Panc1 (cell line): ENCODE measurements around the gene PDZD4. TPM values are rescaled to one million over a fixed set of nuclear protein-coding genes. Genes with fewer than 3 reads are reported as not detected.

Source experiments
- ATAC-seq: fragments of 200-7000 bp; cut with Tn5 transposase; 2 replicates; pipeline ENCODE4 v1.9.1; 2020; ENCODE audit warnings: mild to moderate bottlenecking, moderate library complexity
- BruUV-seq: library from RNA; stranded (reverse); fragments of 400-500 nt; replicated peaks from 2 replicates; lab custom pipeline; 2021; lab: Mats Ljungman, UMichigan
- CTCF ChIA-PET: fragments of 300-600 bp; sonication (Branson Sonifier 250); formaldehyde crosslinking; loops from one replicate; lab custom pipeline; 2022; ENCODE audit warnings: antibody characterized with exemption; lab: Charles Lee
- POLR2A ChIA-PET: fragments of 300-600 bp; sonication (Branson Sonifier 250); formaldehyde crosslinking; loops from one replicate; lab custom pipeline; 2022; ENCODE audit warnings: antibody characterized with exemption; lab: Charles Lee
- DNase-seq: peaks from one replicate; pipeline ENCODE4 v3.0.0-alpha.2; 2010; ENCODE audit warnings: low read depth, low spot score
- H3K27ac ChIP-seq: 2 replicates; pipeline ENCODE4 v1.5.1; 2011; ENCODE audit warnings: mild to moderate bottlenecking, low read length, inconsistent platforms
- H3K27me3 ChIP-seq: fragments of 200-500 bp; sonication (Bioruptor generic); 2 replicates; pipeline ENCODE4 v1.6.0; 2014; ENCODE audit warnings: low read length, inconsistent platforms; ENCODE audit not compliant: control insufficient read depth, insufficient read depth
- H3K36me3 ChIP-seq: fragments of 200-500 bp; sonication (Bioruptor generic); 2 replicates; pipeline ENCODE4 v1.5.1; 2014; ENCODE audit warnings: inconsistent platforms, mild to moderate bottlenecking, low read length, moderate library complexity; ENCODE audit not compliant: control insufficient read depth, insufficient read depth
- H3K4me1 ChIP-seq: 2 replicates; pipeline ENCODE4 v1.5.1; 2011; ENCODE audit warnings: inconsistent platforms, mild to moderate bottlenecking, low read length, moderate library complexity; ENCODE audit not compliant: control insufficient read depth, insufficient read depth
- H3K4me3 ChIP-seq, 2 experiments: 2 replicates each; pipeline ENCODE4 v1.5.1; 2011 to 2012; ENCODE audit warnings: low read depth in 2 of 2, low read length in 2 of 2, mild to moderate bottlenecking in 2 of 2, inconsistent platforms in 1 of 2, moderate library complexity in 1 of 2
- H3K9me3 ChIP-seq: fragments of 200-500 bp; sonication (Bioruptor generic); 2 replicates; pipeline ENCODE4 v1.5.1; 2014; ENCODE audit warnings: low read depth, mild to moderate bottlenecking, inconsistent platforms, low read length, moderate library complexity; ENCODE audit not compliant: control insufficient read depth, insufficient read depth
- POLR2AphosphoS5 ChIP-seq: IDR thresholded peaks from 2 replicates; pipeline ENCODE4 v1.6.1; 2012; ENCODE audit warnings: mild to moderate bottlenecking, low read depth, low read length, moderate library complexity
- REST ChIP-seq, 2 experiments: IDR thresholded peaks; 2 replicates each; pipeline ENCODE4 v1.6.1; 2011 to 2012; ENCODE audit warnings: low read depth in 2 of 2, control low read depth in 1 of 2, low read length in 1 of 2, mild to moderate bottlenecking in 1 of 2, moderate library complexity in 1 of 2; ENCODE audit not compliant: insufficient read depth in 1 of 2
- SIN3A ChIP-seq: IDR thresholded peaks from 2 replicates; pipeline ENCODE4 v1.6.1; 2012; ENCODE audit warnings: low read depth, mild to moderate bottlenecking, low read length, moderate library complexity, borderline replicate concordance; ENCODE audit not compliant: insufficient read depth
- TCF7L2 ChIP-seq: IDR thresholded peaks from 2 replicates; pipeline ENCODE4 v1.6.1; 2011; ENCODE audit warnings: mild to moderate bottlenecking, low read depth, low read length, inconsistent platforms
- in situ Hi-C: cut with HindIII; loops from 2 replicates; pipeline ENCODE4 v1.10.0; 2016; ENCODE audit warnings: low sequenced_read_pairs, low pct_unique_long_range_greater_than_20kb
- intact Hi-C: fragments of 100-400 bp; cut with micrococcal nuclease; formaldehyde crosslinking; loops from one replicate; pipeline ENCODE4 v1.10.0; 2022; ENCODE audit not compliant: unreplicated experiment
- total RNA-seq: library from RNA; stranded (reverse); gene quantifications from one replicate; pipeline ENCODE4 v1.2.1, GENCODE V29; 2021; ENCODE audit not compliant: unreplicated experiment
- TF ChIP-seq, protein P1 (sequence below): fragments of 450-650 bp; IDR thresholded peaks from 2 replicates; pipeline ENCODE4 v1.5.1; 2017; ENCODE audit warnings: mild to moderate bottlenecking

The PDZD4 gene
- total RNA-seq, 1 experiment from 2014 or later: 37.2 TPM

DNA sequence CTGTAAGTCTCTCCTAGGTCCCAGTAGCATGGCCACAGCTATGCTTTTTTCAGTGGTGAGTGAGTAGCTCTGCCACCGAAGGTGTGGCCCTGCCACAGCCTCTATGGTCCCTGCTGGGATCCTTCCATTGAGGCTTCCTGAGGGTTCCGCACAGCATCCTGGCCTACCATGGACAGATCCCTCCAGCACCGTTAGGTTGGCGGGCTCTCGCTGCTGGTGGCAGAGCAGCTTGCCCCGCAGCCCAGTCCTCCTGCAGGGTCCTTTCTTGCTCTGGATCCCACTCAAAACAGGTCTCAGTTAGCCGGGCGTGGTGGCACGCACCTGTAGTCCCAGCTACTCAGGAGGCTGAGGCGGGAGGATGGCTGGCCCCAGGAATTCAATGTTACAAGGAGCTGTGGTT is 2.4 kb upstream of the PDZD4 start:
- BruUV-seq: no TSS peak
- intact Hi-C loops: no loop called here

DNA sequence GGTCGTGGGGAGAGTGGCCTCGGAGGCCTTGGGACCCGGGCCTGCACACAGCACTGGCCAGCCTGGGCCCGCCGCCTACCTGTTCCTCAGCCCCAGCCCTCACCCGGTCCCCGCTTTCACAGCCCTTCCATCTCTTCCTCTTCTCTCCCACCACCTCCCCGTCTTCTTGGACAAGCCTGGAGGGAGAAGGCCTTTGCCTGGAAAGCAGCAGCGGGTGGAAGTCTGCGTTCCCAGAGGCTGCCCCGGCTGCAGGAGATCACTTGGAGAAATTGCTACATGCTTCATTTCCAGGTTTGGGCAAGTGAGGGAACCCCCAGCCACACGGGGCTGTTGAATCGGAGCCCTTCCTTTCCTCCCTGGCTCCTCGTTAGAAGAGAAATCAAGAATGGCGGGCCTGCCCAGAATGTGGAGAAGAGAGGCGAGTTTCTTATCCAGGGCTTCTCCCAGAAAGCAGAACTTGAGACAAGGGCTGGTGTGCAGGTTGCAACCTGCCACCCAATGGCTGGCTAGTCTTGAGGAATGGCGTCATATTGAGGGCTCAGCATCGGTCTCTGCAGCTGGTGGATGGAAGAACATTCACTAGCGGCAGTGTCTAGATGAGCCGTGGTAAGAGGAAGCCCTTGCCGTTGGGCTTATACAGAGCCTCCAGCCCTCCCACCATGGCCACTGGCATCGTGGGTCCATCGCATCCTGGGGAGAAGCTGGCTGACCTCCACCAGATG is 1.2 kb upstream of the PDZD4 start:
- H3K9me3 ChIP-seq: no peaks in the 10 kb centered on the region
- no peak overlapping the region for H3K4me3 ChIP-seq
- intact Hi-C loops (no loop called here), in situ Hi-C loops (no loop called here)
- no TSS peak for BruUV-seq
- H3K27me3 ChIP-seq: no peaks in the 10 kb centered on the region
- ChIA-PET POLR2A (interaction anchor here (0.6 kb wide), 1 partner anchor 27 kb away, joined by 13 read pairs; no protein-coding TSS in a partner anchor), CTCF (no interaction called here)
- TF ChIP-seq, protein P1, sequence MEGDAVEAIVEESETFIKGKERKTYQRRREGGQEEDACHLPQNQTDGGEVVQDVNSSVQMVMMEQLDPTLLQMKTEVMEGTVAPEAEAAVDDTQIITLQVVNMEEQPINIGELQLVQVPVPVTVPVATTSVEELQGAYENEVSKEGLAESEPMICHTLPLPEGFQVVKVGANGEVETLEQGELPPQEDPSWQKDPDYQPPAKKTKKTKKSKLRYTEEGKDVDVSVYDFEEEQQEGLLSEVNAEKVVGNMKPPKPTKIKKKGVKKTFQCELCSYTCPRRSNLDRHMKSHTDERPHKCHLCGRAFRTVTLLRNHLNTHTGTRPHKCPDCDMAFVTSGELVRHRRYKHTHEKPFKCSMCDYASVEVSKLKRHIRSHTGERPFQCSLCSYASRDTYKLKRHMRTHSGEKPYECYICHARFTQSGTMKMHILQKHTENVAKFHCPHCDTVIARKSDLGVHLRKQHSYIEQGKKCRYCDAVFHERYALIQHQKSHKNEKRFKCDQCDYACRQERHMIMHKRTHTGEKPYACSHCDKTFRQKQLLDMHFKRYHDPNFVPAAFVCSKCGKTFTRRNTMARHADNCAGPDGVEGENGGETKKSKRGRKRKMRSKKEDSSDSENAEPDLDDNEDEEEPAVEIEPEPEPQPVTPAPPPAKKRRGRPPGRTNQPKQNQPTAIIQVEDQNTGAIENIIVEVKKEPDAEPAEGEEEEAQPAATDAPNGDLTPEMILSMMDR: no peak
- TF ChIP-seq POLR2AphosphoS5 (no peak), SIN3A (no peak), REST (IDR thresholded peaks at IDR 0.05; ENCODE audit: insufficient read depth in 1 of 2, low read depth in 2 of 2, low read length in 1 of 2) (no peak), TCF7L2 (no peak)
- peaks cover 10% of the 10 kb centered on the region; the same call in 1 of the 2 replicates for H3K4me1 ChIP-seq
- ATAC-seq (no peak), DNase-seq (no peak)
- H3K36me3 ChIP-seq: no peaks in the 10 kb centered on the region
- no peak overlapping the region for H3K27ac ChIP-seq

More for the DNA sequence above, 2.4 kb upstream of the PDZD4 start:
- H3K36me3 ChIP-seq: no peaks in the 10 kb centered on the region
- H3K4me3 ChIP-seq: no peak overlapping the region
- ATAC-seq (no peak), DNase-seq (no peak)
- no peak overlapping the region for H3K27ac ChIP-seq
- no peaks in the 10 kb centered on the region for H3K27me3 ChIP-seq
- no peak for TF ChIP-seq POLR2AphosphoS5
- TF ChIP-seq, protein P1: no peak
- TF ChIP-seq SIN3A: no peak
- TF ChIP-seq REST (IDR thresholded peaks at IDR 0.05; ENCODE audit: insufficient read depth in 1 of 2, low read depth in 2 of 2, low read length in 1 of 2): peak; percentile 78 to 87
- in situ Hi-C loops: no loop called here
- POLR2A ChIA-PET: no interaction called here
- peaks cover 7% of the 10 kb centered on the region; the same call in 1 of the 2 replicates for H3K4me1 ChIP-seq
- no peaks in the 10 kb centered on the region for H3K9me3 ChIP-seq
- CTCF ChIA-PET: no interaction called here
